NCI-H748 (cell line): Measurements from ENCODE around the gene SEPTIN12.
A peak's percentile ranks its signal among the peaks of the same experiment; 100 is the strongest.

Source experiments
- DNase-seq: peaks from one replicate; lab custom pipeline; 2025; ENCODE audit not compliant: unreplicated experiment; lab: John Stamatoyannopoulos, UW

Gene SEPTIN12

DNA sequence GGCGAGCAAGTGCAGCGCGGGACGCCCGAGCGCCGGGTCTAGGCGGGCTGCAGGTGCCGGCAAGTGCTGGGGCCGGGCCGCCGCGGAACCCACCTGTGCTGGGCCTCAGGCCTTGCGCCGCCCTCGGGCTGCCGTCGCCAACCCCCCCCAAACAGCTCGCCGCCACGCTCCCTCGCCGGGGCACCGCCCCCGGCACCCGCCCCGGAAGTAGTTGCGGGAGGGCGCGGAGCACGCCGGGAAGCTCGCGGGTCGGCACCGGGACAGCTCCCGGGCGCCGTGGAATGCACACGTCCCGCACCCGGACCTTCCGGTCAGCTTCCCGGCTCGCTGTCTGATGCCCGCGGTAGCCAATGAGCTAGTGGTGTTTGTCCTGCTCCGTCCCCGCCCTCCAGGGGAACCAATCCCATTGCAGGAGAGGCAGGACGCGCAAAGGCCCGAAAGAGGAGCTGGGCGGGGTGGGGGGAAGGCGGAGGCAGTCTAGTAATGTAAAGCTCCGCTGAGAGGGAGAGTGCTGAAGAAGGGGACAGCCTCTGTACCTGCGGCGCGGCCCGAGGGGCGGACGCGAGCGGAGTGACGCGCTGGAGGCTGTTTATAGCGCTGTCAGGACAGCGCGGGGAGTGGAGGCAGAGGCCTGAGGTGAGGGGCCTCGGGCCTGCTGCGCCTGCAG, 53.9 kb downstream of the SEPTIN12 start, which contains the start of the genes ANKS3 and DNAAF8:
TSS of gene ANKS3 (minus strand) at position 209 of the 667 bp plus-strand sequence. CDS start 4,122 bp downstream, outside the sequence.
TSS of gene DNAAF8 (plus strand) at position 475 of the 667 bp plus-strand sequence. CDS start 1,978 bp downstream, outside the sequence.
- peak; percentile 91 for DNase-seq

DNA sequence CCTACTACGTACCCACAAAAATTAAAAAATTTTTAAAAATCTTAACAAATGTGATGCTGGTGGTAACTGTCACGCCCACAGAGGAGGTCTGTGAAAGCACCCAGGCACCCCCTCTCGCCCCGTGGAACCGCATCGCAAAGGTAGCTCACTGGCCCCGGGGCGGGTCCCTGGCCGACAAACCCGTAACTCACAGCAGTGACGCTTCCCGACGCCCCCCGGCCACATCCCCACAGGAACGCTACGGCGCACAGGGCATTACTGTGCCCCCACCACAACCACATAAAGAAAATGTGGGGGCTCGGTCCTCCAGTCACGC, 54.4 kb downstream of the SEPTIN12 start:
- DNase-seq, result no peak

DNA sequence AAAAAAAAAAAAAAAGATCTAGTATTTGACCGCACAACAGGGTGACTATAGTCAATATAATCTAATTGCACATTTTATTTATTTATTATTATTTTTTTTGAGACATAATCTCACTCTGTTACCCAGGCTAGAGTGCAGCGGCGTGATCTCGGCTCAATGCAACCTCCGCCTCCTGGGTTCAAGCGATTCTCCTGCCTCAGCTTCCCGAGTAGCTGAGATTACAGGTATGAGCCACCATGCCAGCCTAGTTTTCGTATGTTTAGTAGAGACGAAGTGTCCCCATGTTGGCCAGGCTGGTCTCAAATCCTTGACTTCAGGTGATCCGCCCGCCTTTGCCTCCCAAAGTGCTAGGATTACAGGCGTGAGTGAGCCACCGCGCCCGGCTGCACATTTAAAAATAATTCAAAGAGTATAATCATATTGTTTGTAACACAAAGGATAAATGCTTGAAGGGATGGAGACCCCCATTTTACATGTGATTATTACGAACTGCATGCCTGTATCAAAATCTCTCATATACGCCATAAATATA, 54.9 kb downstream of the SEPTIN12 start:
- DNase-seq, result peak; percentile 13

- DNase-seq, result no peak
Measured at GRCh38 chr16:4729876-4730275, 58.3 kb downstream of the SEPTIN12 start.

DNA sequence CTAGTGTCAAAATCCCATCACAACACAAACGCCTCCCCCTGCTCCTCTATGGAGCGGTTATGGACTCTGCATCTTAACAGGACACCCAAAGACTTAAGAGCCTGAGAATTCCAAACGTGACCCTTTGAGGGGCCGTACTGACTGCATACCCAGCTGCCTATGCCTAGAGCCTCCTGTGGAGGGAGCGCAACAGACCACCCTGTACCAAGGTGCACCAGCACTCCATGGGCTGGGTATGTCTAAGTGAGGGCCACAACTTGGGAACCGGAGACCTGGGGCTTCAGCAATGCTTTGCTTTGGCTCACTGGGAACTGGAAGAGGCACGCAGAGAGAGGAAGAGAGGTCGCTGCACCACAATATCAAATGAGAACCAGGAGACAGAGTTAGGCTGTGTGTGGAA, 59.5 kb downstream of the SEPTIN12 start:
- DNase-seq, result no peak
